Esophagus (tissue), 2 donors: ENCODE measurements around the gene OSCP1. TPM values are rescaled to one million over a fixed set of nuclear protein-coding genes. Genes with fewer than 3 reads are reported as not detected.

Experiments used
- H3K27ac ChIP-seq, 2 donors: one replicate each; pipeline ENCODE4 v1.5.1; 2013; ENCODE audit warnings: low read depth in 2 of 2, mild to moderate bottlenecking in 2 of 2, inconsistent platforms in 1 of 2, low read length in 1 of 2, moderate library complexity in 1 of 2
- H3K27me3 ChIP-seq, 2 donors: one replicate each; pipeline ENCODE4 v1.6.1; 2013; ENCODE audit warnings: low read length in 2 of 2, control low read depth in 1 of 2, mild to moderate bottlenecking in 1 of 2; ENCODE audit not compliant: insufficient read depth in 2 of 2, control insufficient read depth in 1 of 2
- H3K36me3 ChIP-seq, 2 donors: one replicate each; pipeline ENCODE4 v1.6.1; 2013; ENCODE audit warnings: low read length in 1 of 2; ENCODE audit not compliant: control insufficient read depth in 2 of 2, insufficient read depth in 2 of 2
- H3K4me1 ChIP-seq, 2 donors: one replicate each; pipeline ENCODE4 v1.6.1; 2013; ENCODE audit warnings: low read length in 1 of 2; ENCODE audit not compliant: control insufficient read depth in 2 of 2, insufficient read depth in 2 of 2
- H3K4me3 ChIP-seq, 2 donors: one replicate each; pipeline ENCODE4 v1.5.1; 2013; ENCODE audit warnings: low read length in 2 of 2, mild to moderate bottlenecking in 2 of 2, low read depth in 1 of 2, moderate library complexity in 1 of 2
- H3K9me3 ChIP-seq, 2 donors: one replicate each; pipeline ENCODE4 v1.6.1; 2013; ENCODE audit warnings: mild to moderate bottlenecking in 2 of 2, low read depth in 1 of 2, low read length in 1 of 2, moderate library complexity in 1 of 2; ENCODE audit not compliant: control insufficient read depth in 2 of 2, insufficient read depth in 1 of 2
- WGBS, 2 donors: extraction: QIAGEN DNeasy Blood & Tissue Kit; methylation state at CpG; one replicate each; pipeline ENCODE4 v1.1.7; 2013; 5-methylcytosine and 5-hydroxymethylcytosine counted together
- polyA plus RNA-seq, 2 donors: library from polyadenylated mRNA; stranded (reverse); fragments of 200-250 nt; gene quantifications; one replicate each; pipeline ENCODE4 v1.2.3, GENCODE V29; 2013
- donor health status: healthy with polysubstance abuse.
- donor health status: Bipolar disorder and iron deficiency.

Gene OSCP1
- polyA plus RNA-seq, 2 donors: 3.0 to 4.1 TPM

- H3K4me1 ChIP-seq: peaks cover 0 to 3% of the 10 kb centered on the region in 2 donors
- peaks cover 2 to 8% of the 10 kb centered on the region in 2 donors for H3K36me3 ChIP-seq
- peak overlapping the region; percentile 66 to 78 for H3K4me3 ChIP-seq
- WGBS, 2 donors: 31 to 33% methylated on average over 18 of the region's 18 CpGs
- no peaks in the 10 kb centered on the region for H3K27me3 ChIP-seq
- H3K9me3 ChIP-seq: no peaks in the 10 kb centered on the region
- H3K27ac ChIP-seq: peak overlapping the region; percentile 98 to 99
Measured at GRCh38 chr1:36450919-36451305, 661 bp upstream of the OSCP1 start.

GRCh38 chr1:36448530-36449056 lies 1.7 kb downstream of the OSCP1 start:
- no peaks in the 10 kb centered on the region for H3K36me3 ChIP-seq
- no peaks in the 10 kb centered on the region for H3K27me3 ChIP-seq
- H3K4me1 ChIP-seq: peaks cover 0 to 3% of the 10 kb centered on the region in 2 donors
- no peak overlapping the region for H3K4me3 ChIP-seq
- WGBS, 2 donors: 63 to 64% methylated on average over 4 of the region's 4 CpGs
- no peak overlapping the region for H3K27ac ChIP-seq
- no peaks in the 10 kb centered on the region for H3K9me3 ChIP-seq

GRCh38 chr1:36447450-36447849 lies 2.8 kb downstream of the OSCP1 start:
- Histone ChIP-seq H3K27ac (no peak overlapping the region), H3K9me3 (no peaks in the 10 kb centered on the region), H3K4me3 (no peak overlapping the region), H3K27me3 (no peaks in the 10 kb centered on the region), H3K4me1 (peaks cover 0 to 3% of the 10 kb centered on the region in 2 donors), H3K36me3 (no peaks in the 10 kb centered on the region)

DNA sequence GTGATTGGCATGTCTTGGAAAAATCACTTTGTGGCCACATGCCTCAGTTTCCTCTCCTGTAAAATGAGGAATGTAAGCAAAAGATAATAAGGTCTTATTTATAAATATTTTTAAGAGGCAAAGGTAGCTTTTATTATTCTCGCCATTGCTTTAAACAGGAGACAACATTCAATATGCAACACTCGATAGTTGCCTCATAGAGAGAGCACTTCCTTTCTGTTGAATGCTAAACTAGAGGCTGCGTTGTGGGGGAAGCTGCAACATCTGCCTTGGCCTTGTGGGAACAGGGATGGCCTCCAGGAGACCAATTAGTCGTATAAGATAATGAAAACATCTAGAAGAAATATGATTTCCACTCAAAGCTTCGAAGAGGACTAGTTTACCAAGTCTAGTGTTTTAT lies 3.5 kb downstream of the OSCP1 start:
- no peaks in the 10 kb centered on the region for H3K27me3 ChIP-seq
- no peak overlapping the region for H3K27ac ChIP-seq
- H3K36me3 ChIP-seq: no peaks in the 10 kb centered on the region
- 72 to 76% methylated on average over 5 of the region's 5 CpGs for WGBS, 2 donors
- H3K9me3 ChIP-seq: no peaks in the 10 kb centered on the region
- no peak overlapping the region for H3K4me3 ChIP-seq
- peaks cover 0 to 3% of the 10 kb centered on the region in 2 donors for H3K4me1 ChIP-seq

DNA sequence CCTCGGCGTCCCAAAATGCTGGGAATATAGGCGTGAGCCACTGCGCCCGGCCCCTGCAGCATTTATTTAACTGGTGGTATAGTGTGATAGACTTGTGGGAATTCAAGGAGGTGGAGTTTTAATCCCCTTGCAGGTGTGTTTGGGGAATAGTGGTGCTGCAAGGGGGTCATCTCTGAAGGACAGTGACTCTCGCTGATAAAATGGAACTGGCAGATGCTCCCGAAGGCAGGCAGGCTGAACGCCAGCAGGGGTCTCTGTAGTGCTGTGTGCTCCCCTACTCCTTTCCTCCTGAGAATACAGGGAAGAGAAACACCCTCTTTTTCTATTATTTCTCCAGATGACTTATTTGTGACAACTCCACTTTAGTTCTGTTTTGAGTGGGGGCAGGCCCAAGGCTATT lies 4.0 kb downstream of the OSCP1 start:
- no peaks in the 10 kb centered on the region for H3K27me3 ChIP-seq
- peaks cover 0 to 3% of the 10 kb centered on the region in 2 donors for H3K4me1 ChIP-seq
- H3K27ac ChIP-seq: no peak overlapping the region
- no peaks in the 10 kb centered on the region for H3K9me3 ChIP-seq
- H3K4me3 ChIP-seq: no peak overlapping the region
- no peaks in the 10 kb centered on the region for H3K36me3 ChIP-seq
- 68 to 77% methylated on average over 8 of the region's 8 CpGs for WGBS, 2 donors

GRCh38 chr1:36443297-36443696 lies 7.0 kb downstream of the OSCP1 start:
- H3K9me3 ChIP-seq: no peaks in the 10 kb centered on the region
- H3K27ac ChIP-seq: no peak overlapping the region
- no peaks in the 10 kb centered on the region for H3K4me1 ChIP-seq
- no peak overlapping the region for H3K4me3 ChIP-seq
- WGBS, 2 donors: 71 to 74% methylated on average over 2 of the region's 2 CpGs
- no peaks in the 10 kb centered on the region for H3K27me3 ChIP-seq
- H3K36me3 ChIP-seq: peaks cover 0 to 3% of the 10 kb centered on the region in 2 donors

GRCh38 chr1:36442337-36442736 lies 7.9 kb downstream of the OSCP1 start:
- no peaks in the 10 kb centered on the region for H3K27me3 ChIP-seq
- WGBS, 2 donors: 86 to 88% methylated on average over 3 of the region's 3 CpGs
- H3K4me1 ChIP-seq: no peaks in the 10 kb centered on the region
- no peaks in the 10 kb centered on the region for H3K9me3 ChIP-seq
- no peak overlapping the region for H3K27ac ChIP-seq
- H3K36me3 ChIP-seq: peaks cover 0 to 3% of the 10 kb centered on the region in 2 donors
- no peak overlapping the region for H3K4me3 ChIP-seq

- Histone ChIP-seq H3K9me3 (no peaks in the 10 kb centered on the region), H3K36me3 (peaks cover 0 to 3% of the 10 kb centered on the region in 2 donors), H3K27me3 (no peaks in the 10 kb centered on the region), H3K27ac (no peak overlapping the region), H3K4me3 (no peak overlapping the region), H3K4me1 (no peaks in the 10 kb centered on the region)
- WGBS, 2 donors: 94 to 95% methylated on average over 3 of the region's 3 CpGs
Measured at GRCh38 chr1:36440646-36441045, 9.6 kb downstream of the OSCP1 start.

- 88 to 91% methylated on average over 3 of the region's 3 CpGs for WGBS, 2 donors
- no peak overlapping the region for H3K27ac ChIP-seq
Measured at GRCh38 chr1:36440044-36440443, 10.2 kb downstream of the OSCP1 start.

DNA sequence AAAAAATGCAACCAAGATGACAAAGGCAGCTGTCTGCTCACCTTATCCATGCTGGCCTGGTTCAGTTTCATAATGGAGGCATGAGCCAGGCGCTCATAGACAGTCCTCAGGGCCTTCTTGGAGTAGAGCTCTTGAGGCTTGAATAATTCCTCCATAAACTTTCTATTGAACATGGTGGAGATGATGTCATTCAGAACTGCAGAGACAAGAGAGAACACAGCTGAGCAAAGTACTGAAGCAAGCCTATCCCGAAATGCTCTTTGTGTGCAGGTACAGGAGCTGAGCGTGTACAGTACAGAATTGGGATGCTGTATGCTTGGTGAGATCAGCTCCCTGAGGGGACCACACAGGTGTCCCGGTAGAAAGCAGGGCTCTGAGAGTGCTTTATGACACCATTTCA lies 11.5 kb downstream of the OSCP1 start:
- Histone ChIP-seq H3K27me3 (no peaks in the 10 kb centered on the region), H3K4me3 (no peak overlapping the region), H3K36me3 (peaks cover 0 to 3% of the 10 kb centered on the region in 2 donors), H3K27ac (no peak overlapping the region), H3K9me3 (no peaks in the 10 kb centered on the region), H3K4me1 (no peaks in the 10 kb centered on the region)
- 86 to 94% methylated on average over 4 of the region's 4 CpGs for WGBS, 2 donors

More at GRCh38 chr1:36440044-36440443, 10.2 kb downstream of the OSCP1 start:
- Histone ChIP-seq H3K4me1 (no peaks in the 10 kb centered on the region), H3K36me3 (peaks cover 0 to 3% of the 10 kb centered on the region in 2 donors), H3K27me3 (no peaks in the 10 kb centered on the region), H3K4me3 (no peak overlapping the region), H3K9me3 (no peaks in the 10 kb centered on the region)
